ENCODE data around the gene LPP. TPM values are rescaled to one million over a fixed set of nuclear protein-coding genes. Genes with fewer than 3 reads are reported as not detected.
A peak's percentile ranks its signal among the peaks of the same experiment; 100 is the strongest.

The LPP gene
- total RNA-seq, 1 donor from 2014 or later, result 14.2 TPM

DNA sequence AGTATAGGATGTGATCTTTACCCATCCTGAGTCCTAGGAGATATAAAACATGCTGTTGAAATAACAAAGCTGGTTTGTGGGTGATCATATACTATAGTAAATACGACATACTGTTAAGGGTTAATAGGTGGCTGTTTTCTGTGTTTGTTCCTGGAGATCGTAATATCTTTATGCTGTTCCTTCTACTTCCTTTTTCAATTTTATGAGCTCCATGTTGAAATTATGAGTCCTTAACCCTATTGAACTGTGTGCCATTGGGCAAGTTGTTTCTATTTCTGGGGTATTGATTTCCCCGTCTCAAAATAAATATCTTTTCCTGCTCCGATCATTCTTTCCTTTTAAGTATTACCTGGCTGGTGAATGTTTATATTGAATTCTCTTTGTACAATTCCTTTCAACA is 115.1 kb downstream of the LPP start:
- no peak for DNase-seq (ENCODE audit: low read depth)
- FAIRE-seq, result no peak
- Histone ChIP-seq H3K4me3 (ENCODE audit: low read depth, low read length) (no peak overlapping the region), H3K36me3 (ENCODE audit: control insufficient read depth, insufficient read depth, low read length) (no peaks in the 10 kb centered on the region), H3K27me3 (ENCODE audit: control insufficient read depth, insufficient read depth, low read length) (no peaks in the 10 kb centered on the region)
- TF ChIP-seq, protein P1, sequence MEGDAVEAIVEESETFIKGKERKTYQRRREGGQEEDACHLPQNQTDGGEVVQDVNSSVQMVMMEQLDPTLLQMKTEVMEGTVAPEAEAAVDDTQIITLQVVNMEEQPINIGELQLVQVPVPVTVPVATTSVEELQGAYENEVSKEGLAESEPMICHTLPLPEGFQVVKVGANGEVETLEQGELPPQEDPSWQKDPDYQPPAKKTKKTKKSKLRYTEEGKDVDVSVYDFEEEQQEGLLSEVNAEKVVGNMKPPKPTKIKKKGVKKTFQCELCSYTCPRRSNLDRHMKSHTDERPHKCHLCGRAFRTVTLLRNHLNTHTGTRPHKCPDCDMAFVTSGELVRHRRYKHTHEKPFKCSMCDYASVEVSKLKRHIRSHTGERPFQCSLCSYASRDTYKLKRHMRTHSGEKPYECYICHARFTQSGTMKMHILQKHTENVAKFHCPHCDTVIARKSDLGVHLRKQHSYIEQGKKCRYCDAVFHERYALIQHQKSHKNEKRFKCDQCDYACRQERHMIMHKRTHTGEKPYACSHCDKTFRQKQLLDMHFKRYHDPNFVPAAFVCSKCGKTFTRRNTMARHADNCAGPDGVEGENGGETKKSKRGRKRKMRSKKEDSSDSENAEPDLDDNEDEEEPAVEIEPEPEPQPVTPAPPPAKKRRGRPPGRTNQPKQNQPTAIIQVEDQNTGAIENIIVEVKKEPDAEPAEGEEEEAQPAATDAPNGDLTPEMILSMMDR (IDR thresholded peaks at IDR 0.05; ENCODE audit: insufficient read depth, low read length, severe bottlenecking), result no peak

DNA sequence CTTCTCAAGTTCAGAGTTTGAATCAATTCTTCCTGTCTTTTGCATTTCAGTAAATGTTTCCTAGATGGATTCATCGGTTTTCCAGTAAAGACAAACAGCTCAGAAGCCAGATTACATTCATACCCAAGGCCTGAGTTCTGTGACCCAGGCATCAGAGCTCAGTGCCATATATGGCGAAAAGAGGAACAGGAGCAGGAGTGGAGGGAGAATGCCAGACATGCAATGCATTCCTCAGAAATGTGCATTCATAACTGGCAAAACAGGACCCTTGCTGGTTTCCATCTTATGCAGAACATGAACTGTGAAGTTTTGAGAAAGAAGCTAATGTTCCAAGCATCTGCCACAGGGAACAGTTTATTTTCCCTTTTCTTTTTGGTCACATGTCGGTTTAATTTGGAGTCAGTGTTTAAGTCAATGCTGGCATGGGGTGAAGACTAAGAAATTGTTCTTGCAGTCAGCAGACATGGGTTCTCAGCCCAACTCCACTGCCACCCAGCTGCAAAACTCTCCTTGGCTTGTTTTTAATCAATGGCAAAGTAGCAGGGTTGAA is 116.5 kb downstream of the LPP start:
- no peak for FAIRE-seq
- no peak overlapping the region for H3K4me3 ChIP-seq (ENCODE audit: low read depth, low read length)
- H3K27me3 ChIP-seq (ENCODE audit: control insufficient read depth, insufficient read depth, low read length), result no peaks in the 10 kb centered on the region
- DNase-seq (ENCODE audit: low read depth), result peak; percentile 68
- no peaks in the 10 kb centered on the region for H3K36me3 ChIP-seq (ENCODE audit: control insufficient read depth, insufficient read depth, low read length)
- TF ChIP-seq, protein P1 (IDR thresholded peaks at IDR 0.05; ENCODE audit: insufficient read depth, low read length, severe bottlenecking), result no peak

DNA sequence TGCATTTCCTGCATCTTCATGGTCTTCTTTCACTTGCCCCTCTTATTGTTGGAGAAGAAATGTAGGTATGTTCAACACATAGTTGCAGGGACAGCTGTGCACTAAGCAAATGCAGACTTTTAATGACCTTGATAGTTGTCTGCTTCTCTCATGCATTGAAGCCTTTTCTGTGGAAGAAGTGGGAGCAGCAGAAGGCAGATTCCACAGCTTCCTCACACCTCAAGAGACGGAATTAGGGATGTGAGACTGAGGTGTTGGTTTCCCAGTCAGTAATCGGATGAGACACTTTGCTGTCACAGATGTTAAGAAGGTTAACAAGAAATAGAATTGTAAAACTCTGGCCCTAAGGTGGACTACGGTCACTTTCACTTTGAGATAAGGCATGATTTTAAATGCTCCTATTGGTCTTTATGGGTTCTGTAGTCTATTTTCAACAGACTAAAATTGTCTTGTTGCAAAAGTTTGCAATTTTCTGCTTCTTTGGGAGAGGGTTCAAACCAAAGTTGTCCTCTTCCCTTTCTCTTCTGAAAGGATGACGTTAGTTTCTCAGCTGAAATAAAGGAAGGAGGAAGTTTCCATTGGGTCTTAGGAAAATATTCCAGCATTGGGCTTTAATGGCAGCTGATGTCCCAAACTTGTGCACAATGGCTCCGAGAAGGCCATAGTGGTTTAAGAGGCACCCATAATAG is 117.4 kb downstream of the LPP start:
- no peaks in the 10 kb centered on the region for H3K36me3 ChIP-seq (ENCODE audit: control insufficient read depth, insufficient read depth, low read length)
- H3K27me3 ChIP-seq (ENCODE audit: control insufficient read depth, insufficient read depth, low read length), result no peaks in the 10 kb centered on the region
- FAIRE-seq, result no peak
- TF ChIP-seq, protein P1 (IDR thresholded peaks at IDR 0.05; ENCODE audit: insufficient read depth, low read length, severe bottlenecking), result no peak
- DNase-seq (ENCODE audit: low read depth), result no peak
- no peak overlapping the region for H3K4me3 ChIP-seq (ENCODE audit: low read depth, low read length)

DNA sequence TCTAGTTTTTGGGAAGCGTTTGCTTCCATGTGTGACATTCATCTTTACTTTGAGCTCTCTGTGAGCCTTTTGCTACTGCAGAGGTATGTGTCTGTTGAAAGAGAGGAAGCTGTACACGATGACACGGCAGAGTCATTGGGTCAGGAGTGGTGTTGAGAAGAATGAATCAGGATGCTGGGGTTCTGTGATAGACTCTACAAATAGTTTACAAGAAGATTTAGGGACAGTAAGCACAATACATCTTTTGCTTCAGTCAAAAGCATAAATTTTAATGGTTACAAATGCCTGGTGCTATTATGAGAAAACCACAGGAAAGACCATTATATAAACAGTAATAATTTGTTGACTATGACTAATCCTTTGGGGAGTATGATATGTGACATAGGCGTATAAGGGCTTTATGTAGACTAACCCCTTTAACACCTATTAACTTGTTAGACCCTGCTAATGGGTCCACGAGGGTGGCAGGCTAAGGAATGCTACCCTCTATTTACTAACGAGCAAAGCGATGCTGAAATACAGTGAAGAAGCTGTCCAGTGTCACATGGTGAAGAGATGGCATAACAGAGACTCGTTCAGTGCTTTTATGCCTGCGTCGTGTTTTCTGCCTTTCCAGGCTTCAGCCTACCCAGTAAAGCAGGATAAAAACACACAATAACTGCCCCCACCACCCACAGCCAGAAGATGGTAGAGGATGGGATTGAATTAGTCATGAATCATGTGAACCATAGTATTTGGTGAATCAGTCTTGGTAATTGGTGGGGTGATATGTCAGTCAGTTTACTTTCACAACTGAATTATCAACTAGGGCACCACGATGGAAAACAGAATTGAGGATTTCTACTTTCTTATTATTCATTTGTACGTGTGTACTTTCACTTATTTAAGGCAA is 118.8 kb downstream of the LPP start:
- TF ChIP-seq, protein P1 (IDR thresholded peaks at IDR 0.05; ENCODE audit: insufficient read depth, low read length, severe bottlenecking), result no peak
- Histone ChIP-seq H3K4me3 (ENCODE audit: low read depth, low read length) (no peak overlapping the region), H3K36me3 (ENCODE audit: control insufficient read depth, insufficient read depth, low read length) (no peaks in the 10 kb centered on the region), H3K27me3 (ENCODE audit: control insufficient read depth, insufficient read depth, low read length) (no peaks in the 10 kb centered on the region)
- DNase-seq (ENCODE audit: low read depth), result peak; percentile 68
- FAIRE-seq, result no peak

DNA sequence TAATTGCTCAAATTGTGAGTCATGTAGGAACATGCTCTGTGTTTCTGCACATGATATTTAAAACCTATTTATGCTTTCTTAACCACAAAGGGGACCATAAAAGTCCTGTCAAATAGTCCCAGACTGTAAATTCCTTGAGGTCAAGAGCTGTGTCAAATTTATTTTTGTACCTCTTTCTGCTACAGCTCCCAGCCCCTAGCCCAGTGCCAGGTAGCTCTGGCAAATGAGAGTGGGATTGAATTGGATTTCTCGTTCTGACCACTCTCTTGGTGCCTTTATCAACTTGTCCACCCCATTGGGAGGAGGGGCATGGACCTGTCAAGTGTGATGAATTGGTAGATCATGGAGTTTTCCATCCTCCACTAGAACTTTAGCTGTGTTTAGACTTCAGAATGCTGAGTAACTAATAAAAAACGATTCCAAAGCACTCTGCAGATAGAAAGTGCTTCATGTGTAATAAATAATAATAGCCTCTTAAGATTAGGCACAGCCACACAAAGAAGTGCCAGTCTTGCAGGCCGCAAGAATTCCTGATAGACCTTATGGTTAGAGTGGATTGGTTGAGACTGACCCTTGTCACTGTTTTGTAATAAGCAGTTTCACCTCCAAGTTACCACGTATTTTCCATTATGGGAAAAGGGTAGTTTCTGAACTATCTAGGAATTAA is 120.4 kb downstream of the LPP start:
- Histone ChIP-seq H3K4me3 (ENCODE audit: low read depth, low read length) (no peak overlapping the region), H3K36me3 (ENCODE audit: control insufficient read depth, insufficient read depth, low read length) (no peaks in the 10 kb centered on the region), H3K27me3 (ENCODE audit: control insufficient read depth, insufficient read depth, low read length) (no peaks in the 10 kb centered on the region)
- FAIRE-seq (no peak), DNase-seq (ENCODE audit: low read depth) (no peak)
- TF ChIP-seq, protein P1 (IDR thresholded peaks at IDR 0.05; ENCODE audit: insufficient read depth, low read length, severe bottlenecking), result no peak
